Measurements from ENCODE around the gene BCAS3. TPM values are rescaled to one million over a fixed set of nuclear protein-coding genes. Genes with fewer than 3 reads are reported as not detected.
"Not testable (repeated sequence)": the region's sequence is repeated elsewhere in the genome, so short reads cannot be mapped to it uniquely, and the experiment has no call there.

BCAS3 gene
- total RNA-seq, 1 donor from 2014 or later = 14.5 TPM

DNA sequence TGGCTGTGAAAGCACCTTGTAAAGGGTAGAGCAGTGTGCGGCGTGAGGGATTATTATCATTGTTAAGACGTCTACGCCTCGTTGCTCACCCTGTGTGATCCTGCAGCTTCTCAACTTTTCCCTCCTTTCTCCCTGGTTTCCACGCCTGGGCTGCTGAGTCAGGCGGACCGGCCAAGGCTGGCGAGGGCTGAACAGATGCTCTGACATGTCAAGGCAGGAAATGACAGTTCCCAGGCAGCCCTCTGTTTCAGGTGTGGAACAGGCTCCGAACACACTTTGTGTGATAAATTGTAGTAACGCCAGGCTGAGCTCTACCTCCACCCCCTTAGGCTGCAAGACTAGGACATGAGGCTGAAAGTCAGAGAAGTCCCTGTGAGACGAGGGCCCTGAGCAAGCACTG is 676.0 kb downstream of the BCAS3 start:
- Histone ChIP-seq H3K4me3 (ENCODE audit: insufficient read depth, low read depth, low read length) (no peak overlapping the region), H3K27me3 (ENCODE audit: insufficient read depth, low read length) (no peaks in the 10 kb centered on the region), H3K9me3 (ENCODE audit: insufficient read depth, low read depth, low read length) (no peaks in the 10 kb centered on the region), H3K79me2 (ENCODE audit: insufficient read depth, low read length) (no peaks in the 10 kb centered on the region), H4K20me1 (ENCODE audit: insufficient read depth, low read length) (no peaks in the 10 kb centered on the region), H3K9ac (ENCODE audit: low read length) (no peak overlapping the region), H3K36me3 (ENCODE audit: insufficient read depth, low read length) (no peaks in the 10 kb centered on the region), H3K4me2 (ENCODE audit: low read length) (no peak overlapping the region), H2AFZ (ENCODE audit: low read depth, low read length) (no peak overlapping the region), H3K4me1 (ENCODE audit: insufficient read depth, low read length) (no peaks in the 10 kb centered on the region), H3K27ac (ENCODE audit: low read depth, low read length) (no peak overlapping the region)
- Mint-ChIP-seq H3K27me3 (ENCODE audit: low read depth, unreplicated experiment) (no peaks in the 10 kb centered on the region), H3K27ac (ENCODE audit: unreplicated experiment) (no peak overlapping the region), H3K4me1 (ENCODE audit: low read depth, unreplicated experiment) (peaks cover 4% of the 10 kb centered on the region), H3K9me3 (ENCODE audit: unreplicated experiment) (no peaks in the 10 kb centered on the region), H3K4me3 (ENCODE audit: unreplicated experiment) (no peak overlapping the region), H3K36me3 (ENCODE audit: low read depth, unreplicated experiment) (no peaks in the 10 kb centered on the region)
- FAIRE-seq = no peak
- no peak for DNase-seq (ENCODE audit: low read depth)
- TF ChIP-seq EZH2 (IDR thresholded peaks at IDR 0.05; ENCODE audit: insufficient read depth, low read length) = no peak
- TF ChIP-seq, protein P1, sequence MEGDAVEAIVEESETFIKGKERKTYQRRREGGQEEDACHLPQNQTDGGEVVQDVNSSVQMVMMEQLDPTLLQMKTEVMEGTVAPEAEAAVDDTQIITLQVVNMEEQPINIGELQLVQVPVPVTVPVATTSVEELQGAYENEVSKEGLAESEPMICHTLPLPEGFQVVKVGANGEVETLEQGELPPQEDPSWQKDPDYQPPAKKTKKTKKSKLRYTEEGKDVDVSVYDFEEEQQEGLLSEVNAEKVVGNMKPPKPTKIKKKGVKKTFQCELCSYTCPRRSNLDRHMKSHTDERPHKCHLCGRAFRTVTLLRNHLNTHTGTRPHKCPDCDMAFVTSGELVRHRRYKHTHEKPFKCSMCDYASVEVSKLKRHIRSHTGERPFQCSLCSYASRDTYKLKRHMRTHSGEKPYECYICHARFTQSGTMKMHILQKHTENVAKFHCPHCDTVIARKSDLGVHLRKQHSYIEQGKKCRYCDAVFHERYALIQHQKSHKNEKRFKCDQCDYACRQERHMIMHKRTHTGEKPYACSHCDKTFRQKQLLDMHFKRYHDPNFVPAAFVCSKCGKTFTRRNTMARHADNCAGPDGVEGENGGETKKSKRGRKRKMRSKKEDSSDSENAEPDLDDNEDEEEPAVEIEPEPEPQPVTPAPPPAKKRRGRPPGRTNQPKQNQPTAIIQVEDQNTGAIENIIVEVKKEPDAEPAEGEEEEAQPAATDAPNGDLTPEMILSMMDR (IDR thresholded peaks at IDR 0.05; ENCODE audit: insufficient read depth, low read depth, low read length) = no peak

- Histone ChIP-seq H3K36me3 (ENCODE audit: insufficient read depth, low read length) (no peaks in the 10 kb centered on the region), H4K20me1 (ENCODE audit: insufficient read depth, low read length) (no peaks in the 10 kb centered on the region), H3K9ac (ENCODE audit: low read length) (no peak overlapping the region), H3K79me2 (ENCODE audit: insufficient read depth, low read length) (no peaks in the 10 kb centered on the region), H3K4me3 (ENCODE audit: insufficient read depth, low read depth, low read length) (no peak overlapping the region), H3K27me3 (ENCODE audit: insufficient read depth, low read length) (no peaks in the 10 kb centered on the region), H3K27ac (ENCODE audit: low read depth, low read length) (no peak overlapping the region), H3K4me2 (ENCODE audit: low read length) (no peak overlapping the region), H3K4me1 (ENCODE audit: insufficient read depth, low read length) (no peaks in the 10 kb centered on the region), H2AFZ (ENCODE audit: low read depth, low read length) (no peak overlapping the region), H3K9me3 (ENCODE audit: insufficient read depth, low read depth, low read length) (no peaks in the 10 kb centered on the region)
- Mint-ChIP-seq H3K27me3 (ENCODE audit: low read depth, unreplicated experiment) (no peaks in the 10 kb centered on the region), H3K36me3 (ENCODE audit: low read depth, unreplicated experiment) (no peaks in the 10 kb centered on the region), H3K27ac (ENCODE audit: unreplicated experiment) (no peak overlapping the region), H3K9me3 (ENCODE audit: unreplicated experiment) (no peaks in the 10 kb centered on the region), H3K4me1 (ENCODE audit: low read depth, unreplicated experiment) (peaks cover 4% of the 10 kb centered on the region), H3K4me3 (ENCODE audit: unreplicated experiment) (no peak overlapping the region)
- DNase-seq (ENCODE audit: low read depth) (no peak), FAIRE-seq (no peak)
- no peak for TF ChIP-seq EZH2 (IDR thresholded peaks at IDR 0.05; ENCODE audit: insufficient read depth, low read length)
- TF ChIP-seq, protein P1 (IDR thresholded peaks at IDR 0.05; ENCODE audit: insufficient read depth, low read depth, low read length) = no peak
These were observed 677.5 kb downstream of the BCAS3 start for GRCh38 chr17:61354895-61355874.

DNA sequence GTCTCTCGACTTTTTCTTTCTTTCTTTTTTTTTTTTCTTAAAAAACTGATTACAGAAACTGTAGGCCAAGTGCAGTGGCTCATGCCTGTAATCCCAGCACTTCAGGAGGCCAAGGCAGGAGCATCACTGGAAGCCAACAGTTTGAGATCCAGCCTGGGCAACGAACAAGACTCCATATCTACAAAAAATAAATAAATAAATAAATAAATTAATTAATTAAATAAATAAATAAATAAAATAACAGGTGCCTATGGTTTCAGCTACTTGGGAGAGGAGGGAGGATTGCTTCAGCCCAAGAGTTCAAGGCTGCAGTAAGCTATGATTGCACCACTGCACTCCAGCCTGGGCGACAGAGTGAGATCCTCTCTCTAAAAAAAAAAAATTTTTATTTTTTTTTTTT is 679.4 kb downstream of the BCAS3 start:
- H2AFZ ChIP-seq (ENCODE audit: low read depth, low read length) = not testable (repeated sequence)

DNA sequence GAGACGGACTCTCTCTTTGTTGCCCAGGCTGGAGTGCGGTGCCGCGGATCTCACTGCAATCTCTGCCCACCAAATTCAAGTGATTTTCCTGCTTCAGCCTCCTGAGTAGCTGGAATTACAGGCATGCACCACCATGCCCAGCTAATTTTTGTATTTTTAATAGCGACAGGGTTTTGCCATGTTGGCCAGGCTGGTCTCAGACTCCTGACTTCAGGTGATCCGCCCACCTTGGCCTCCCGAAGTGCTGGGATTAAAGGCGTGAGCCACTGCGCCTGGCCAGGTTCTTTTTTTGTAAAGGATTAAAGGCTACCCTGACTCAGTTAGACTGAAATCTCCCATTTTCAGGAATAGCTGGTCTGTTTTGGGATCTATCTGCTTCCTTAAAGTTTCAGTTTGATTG is 681.9 kb downstream of the BCAS3 start:
- not testable (repeated sequence) for H3K79me2 ChIP-seq (ENCODE audit: insufficient read depth, low read length); H3K4me1 ChIP-seq (ENCODE audit: insufficient read depth, low read length); H3K36me3 ChIP-seq (ENCODE audit: insufficient read depth, low read length); H3K27ac Mint-ChIP-seq (ENCODE audit: unreplicated experiment); H3K4me1 Mint-ChIP-seq (ENCODE audit: low read depth, unreplicated experiment); H4K20me1 ChIP-seq (ENCODE audit: insufficient read depth, low read length); H3K9me3 Mint-ChIP-seq (ENCODE audit: unreplicated experiment); H3K9ac ChIP-seq (ENCODE audit: low read length); DNase-seq (ENCODE audit: low read depth); H3K4me3 ChIP-seq (ENCODE audit: insufficient read depth, low read depth, low read length); H3K27me3 Mint-ChIP-seq (ENCODE audit: low read depth, unreplicated experiment); H3K27me3 ChIP-seq (ENCODE audit: insufficient read depth, low read length); H2AFZ ChIP-seq (ENCODE audit: low read depth, low read length); FAIRE-seq; H3K27ac ChIP-seq (ENCODE audit: low read depth, low read length); H3K4me2 ChIP-seq (ENCODE audit: low read length); H3K4me3 Mint-ChIP-seq (ENCODE audit: unreplicated experiment); H3K9me3 ChIP-seq (ENCODE audit: insufficient read depth, low read depth, low read length); H3K36me3 Mint-ChIP-seq (ENCODE audit: low read depth, unreplicated experiment)

More for the DNA sequence above, 679.4 kb downstream of the BCAS3 start:
- not testable (repeated sequence) for H3K36me3 ChIP-seq (ENCODE audit: insufficient read depth, low read length); H3K4me3 ChIP-seq (ENCODE audit: insufficient read depth, low read depth, low read length); H3K9ac ChIP-seq (ENCODE audit: low read length); H3K36me3 Mint-ChIP-seq (ENCODE audit: low read depth, unreplicated experiment); H3K9me3 ChIP-seq (ENCODE audit: insufficient read depth, low read depth, low read length); H3K79me2 ChIP-seq (ENCODE audit: insufficient read depth, low read length); H4K20me1 ChIP-seq (ENCODE audit: insufficient read depth, low read length); H3K9me3 Mint-ChIP-seq (ENCODE audit: unreplicated experiment); H3K4me1 ChIP-seq (ENCODE audit: insufficient read depth, low read length); H3K4me1 Mint-ChIP-seq (ENCODE audit: low read depth, unreplicated experiment); H3K27me3 ChIP-seq (ENCODE audit: insufficient read depth, low read length); H3K27ac Mint-ChIP-seq (ENCODE audit: unreplicated experiment); H3K27me3 Mint-ChIP-seq (ENCODE audit: low read depth, unreplicated experiment); H3K4me3 Mint-ChIP-seq (ENCODE audit: unreplicated experiment); DNase-seq (ENCODE audit: low read depth); H3K27ac ChIP-seq (ENCODE audit: low read depth, low read length); FAIRE-seq
- H3K4me2 ChIP-seq (ENCODE audit: low read length) = peak overlapping the region; percentile 47
